SKM-1 treated with dmso at 0.1 percent for 144 hours (cell line): ENCODE measurements around the gene TTR.

Experiments
- DNase-seq: peaks from one replicate; lab custom pipeline; 2025; ENCODE audit not compliant: unreplicated experiment; lab: John Stamatoyannopoulos, UW

Gene TTR

GRCh38 chr18:31578126-31578525, 13.6 kb upstream of the TTR start:
- DNase-seq, result no peak

GRCh38 chr18:31579375-31579774, 12.3 kb upstream of the TTR start:
- DNase-seq, result no peak

- DNase-seq, result no peak
Observed at GRCh38 chr18:31581498-31582197, 10.0 kb upstream of the TTR start.

- no peak for DNase-seq
Observed at GRCh38 chr18:31583185-31583854, 8.4 kb upstream of the TTR start.

GRCh38 chr18:31585991-31586390, 5.7 kb upstream of the TTR start:
- DNase-seq, result no peak

GRCh38 chr18:31586616-31587015, 5.1 kb upstream of the TTR start:
- DNase-seq, result no peak

- DNase-seq, result no peak
Observed at GRCh38 chr18:31587529-31587928, 4.1 kb upstream of the TTR start.

- no peak for DNase-seq
Observed at GRCh38 chr18:31590570-31590969, 1.1 kb upstream of the TTR start.

GRCh38 chr18:31591113-31591512, 564 bp upstream of the TTR start:
- DNase-seq, result no peak

- DNase-seq, result no peak
Observed at GRCh38 chr18:31592506-31593157, 955 bp downstream of the TTR start.

GRCh38 chr18:31595121-31595771, 3.6 kb downstream of the TTR start:
- no peak for DNase-seq

GRCh38 chr18:31596081-31596872, 4.6 kb downstream of the TTR start:
- no peak for DNase-seq

- no peak for DNase-seq
Observed at GRCh38 chr18:31598021-31598805, 6.5 kb downstream of the TTR start.

- no peak for DNase-seq
Observed at GRCh38 chr18:31603315-31603714, 11.6 kb downstream of the TTR start.

GRCh38 chr18:31606265-31606664, 14.6 kb downstream of the TTR start:
- no peak for DNase-seq

- no peak for DNase-seq
Observed at GRCh38 chr18:31607384-31607783, 15.7 kb downstream of the TTR start.

- DNase-seq, result no peak
Observed at GRCh38 chr18:31609886-31610285, 18.2 kb downstream of the TTR start.

GRCh38 chr18:31610286-31611205, 18.9 kb downstream of the TTR start:
- DNase-seq, result no peak

- DNase-seq, result no peak
Observed at GRCh38 chr18:31611511-31611910, 19.8 kb downstream of the TTR start.
